ENCODE measurements around the gene EML6.
A peak's percentile ranks its signal among the peaks of the same experiment; 100 is the strongest.
"Not testable (repeated sequence)": the region's sequence is repeated elsewhere in the genome, so short reads cannot be mapped to it uniquely, and the experiment has no call there.

The EML6 gene

DNA sequence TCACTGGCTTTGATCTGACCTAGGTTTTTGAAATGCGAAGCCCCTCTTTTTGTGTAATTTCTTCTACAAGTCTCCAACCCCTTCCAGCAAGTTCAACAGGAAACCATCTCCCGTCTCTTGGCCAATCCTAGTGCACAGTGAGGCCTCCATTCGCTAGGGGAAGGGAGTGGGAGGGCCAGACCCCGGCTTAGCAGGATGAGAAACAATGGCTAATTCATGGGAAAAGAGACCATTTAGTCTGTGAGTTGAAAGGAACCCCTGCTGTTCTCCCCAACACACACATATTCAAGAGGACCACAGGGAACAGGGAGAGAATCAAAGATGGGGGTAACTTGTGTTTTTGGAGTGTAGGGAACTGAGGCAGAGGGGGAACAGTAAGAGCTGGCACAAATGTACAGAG lies 243.8 kb downstream of the EML6 start:
- DNase-seq (ENCODE audit: low read depth), result no peak
- H3K4me3 ChIP-seq (ENCODE audit: low read depth, low read length), result no peak overlapping the region

DNA sequence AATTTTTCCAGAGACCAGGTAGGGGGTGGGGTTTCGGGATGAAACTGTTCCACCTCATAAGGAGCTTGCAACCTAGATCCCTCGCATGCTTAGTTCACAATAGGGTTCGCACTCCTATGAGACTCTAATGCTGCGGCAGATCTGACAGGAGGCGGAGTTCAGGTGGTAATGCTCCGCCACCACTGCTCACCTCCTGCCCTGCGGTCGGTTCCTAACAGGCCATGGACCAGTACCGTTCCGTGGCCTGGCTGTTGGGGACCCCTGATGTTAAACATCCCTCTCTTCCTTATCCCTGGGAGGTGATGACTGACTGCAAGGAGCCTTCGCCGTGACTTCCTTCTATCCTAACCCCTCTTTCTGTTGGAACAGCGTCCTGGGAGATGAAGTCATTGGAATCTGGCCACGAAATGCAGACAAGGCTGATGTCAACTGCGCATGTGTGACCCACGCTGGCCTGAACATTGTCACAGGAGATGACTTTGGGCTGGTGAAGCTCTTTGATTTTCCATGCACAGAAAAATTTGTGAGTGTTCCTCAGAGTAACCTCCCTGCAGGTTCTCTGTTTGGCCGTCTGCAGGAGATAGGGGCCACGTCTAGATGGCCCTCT lies 244.4 kb downstream of the EML6 start:
- DNase-seq (ENCODE audit: low read depth), result no peak
- H3K4me3 ChIP-seq (ENCODE audit: low read depth, low read length), result no peak overlapping the region

DNA sequence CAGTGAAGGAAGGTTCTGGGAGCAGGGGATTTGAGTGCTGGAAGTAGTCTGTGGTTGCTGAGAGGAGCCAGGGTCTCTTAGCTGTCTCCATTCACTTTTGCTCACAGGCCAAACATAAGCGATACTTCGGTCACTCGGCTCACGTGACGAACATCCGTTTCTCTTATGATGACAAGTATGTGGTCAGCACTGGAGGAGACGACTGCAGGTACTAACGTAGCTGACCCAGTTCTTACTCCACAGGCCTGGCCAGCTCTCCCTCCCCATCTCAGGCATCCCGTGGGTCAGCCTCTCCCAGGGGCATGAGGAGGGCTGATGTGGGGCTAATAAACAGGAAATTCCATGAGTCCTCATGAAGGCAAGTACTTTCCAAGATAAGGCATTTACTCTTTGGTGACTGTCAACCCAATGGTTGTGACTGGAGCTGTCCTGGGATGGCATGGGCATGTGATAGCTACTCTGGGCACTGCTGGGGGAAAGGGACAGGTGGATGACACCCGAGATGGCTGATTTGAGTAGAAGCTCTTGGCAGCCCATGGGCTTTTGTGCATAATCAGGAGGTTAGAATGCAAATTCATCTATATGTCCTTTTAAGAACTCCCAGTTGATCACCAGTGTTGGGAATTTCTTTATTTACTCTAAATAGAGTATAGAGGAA lies 245.2 kb downstream of the EML6 start:
- H3K4me3 ChIP-seq (ENCODE audit: low read depth, low read length), result no peak overlapping the region
- no peak for DNase-seq (ENCODE audit: low read depth)

DNA sequence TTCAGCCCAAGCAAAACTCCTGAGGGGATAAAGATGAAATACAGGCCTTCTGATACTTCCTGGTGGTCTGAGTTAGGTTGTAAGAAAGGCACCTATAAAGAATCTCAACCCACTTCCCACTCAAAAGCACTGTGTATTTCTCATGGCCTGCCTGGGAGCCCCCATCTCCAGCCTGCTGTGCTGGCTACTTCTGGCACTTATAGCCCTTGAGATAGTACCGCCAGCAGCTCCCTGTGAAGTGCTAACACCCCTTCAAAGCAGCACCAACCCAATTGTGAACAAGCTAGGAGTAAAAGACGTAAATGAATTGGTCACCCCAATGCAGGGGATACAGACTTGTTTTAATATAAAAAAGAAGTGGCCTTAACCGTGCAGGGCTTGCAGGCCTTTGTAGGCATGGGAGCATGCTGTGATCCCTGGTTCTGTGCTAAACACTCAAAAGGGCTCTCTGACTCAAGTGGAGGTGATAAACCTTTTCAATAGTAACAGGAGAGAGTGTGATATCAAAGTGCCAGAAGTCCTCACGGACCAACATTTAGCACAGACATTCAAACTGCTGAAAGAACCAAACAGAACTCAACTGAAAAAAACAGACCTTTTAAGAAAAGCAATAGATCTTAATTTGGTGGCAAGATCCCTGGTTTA lies 246.0 kb downstream of the EML6 start:
- H3K4me3 ChIP-seq (ENCODE audit: low read depth, low read length), result no peak overlapping the region
- DNase-seq (ENCODE audit: low read depth), result no peak

DNA sequence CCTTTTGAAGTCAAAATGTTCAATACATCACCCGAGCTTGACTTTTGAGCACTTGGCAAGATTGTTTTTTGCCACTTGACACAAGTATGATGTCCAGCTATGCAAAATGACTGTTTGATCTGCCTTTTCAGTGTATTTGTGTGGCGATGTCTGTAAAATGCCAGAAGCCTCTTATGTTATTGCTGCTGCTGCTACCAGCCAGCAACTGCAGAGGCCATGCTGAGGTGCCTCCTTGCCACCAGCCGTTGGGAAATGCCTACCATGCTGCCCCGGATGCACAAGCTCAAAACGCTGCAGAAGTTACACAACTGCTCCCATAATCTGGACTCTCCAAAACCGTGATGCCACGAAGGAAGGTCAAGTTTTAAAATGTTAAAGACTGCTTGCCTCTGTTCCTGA lies 246.5 kb downstream of the EML6 start:
- no peak overlapping the region for H3K4me3 ChIP-seq (ENCODE audit: low read depth, low read length)
- no peak for DNase-seq (ENCODE audit: low read depth)

DNA sequence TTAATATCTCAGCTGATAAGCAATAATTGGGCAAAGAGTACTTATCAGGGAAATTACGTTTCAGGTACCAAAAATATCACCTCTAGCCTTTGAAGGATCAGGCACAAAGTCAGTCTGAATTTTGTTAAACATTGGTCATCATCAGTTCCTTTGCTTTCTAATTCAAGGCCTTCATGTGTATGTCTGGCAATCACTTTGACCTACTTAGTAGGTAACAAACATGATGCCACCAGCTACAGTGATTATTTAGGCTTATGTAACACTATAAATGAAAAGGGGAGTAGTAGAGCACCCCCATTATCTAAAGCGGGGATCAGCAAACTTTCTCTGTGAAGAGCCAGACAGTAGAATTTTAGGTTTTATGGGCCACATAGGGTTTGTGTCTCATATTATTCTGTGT lies 251.7 kb downstream of the EML6 start:
- H3K4me3 ChIP-seq (ENCODE audit: low read depth, low read length), result no peak overlapping the region
- no peak for DNase-seq (ENCODE audit: low read depth)

DNA sequence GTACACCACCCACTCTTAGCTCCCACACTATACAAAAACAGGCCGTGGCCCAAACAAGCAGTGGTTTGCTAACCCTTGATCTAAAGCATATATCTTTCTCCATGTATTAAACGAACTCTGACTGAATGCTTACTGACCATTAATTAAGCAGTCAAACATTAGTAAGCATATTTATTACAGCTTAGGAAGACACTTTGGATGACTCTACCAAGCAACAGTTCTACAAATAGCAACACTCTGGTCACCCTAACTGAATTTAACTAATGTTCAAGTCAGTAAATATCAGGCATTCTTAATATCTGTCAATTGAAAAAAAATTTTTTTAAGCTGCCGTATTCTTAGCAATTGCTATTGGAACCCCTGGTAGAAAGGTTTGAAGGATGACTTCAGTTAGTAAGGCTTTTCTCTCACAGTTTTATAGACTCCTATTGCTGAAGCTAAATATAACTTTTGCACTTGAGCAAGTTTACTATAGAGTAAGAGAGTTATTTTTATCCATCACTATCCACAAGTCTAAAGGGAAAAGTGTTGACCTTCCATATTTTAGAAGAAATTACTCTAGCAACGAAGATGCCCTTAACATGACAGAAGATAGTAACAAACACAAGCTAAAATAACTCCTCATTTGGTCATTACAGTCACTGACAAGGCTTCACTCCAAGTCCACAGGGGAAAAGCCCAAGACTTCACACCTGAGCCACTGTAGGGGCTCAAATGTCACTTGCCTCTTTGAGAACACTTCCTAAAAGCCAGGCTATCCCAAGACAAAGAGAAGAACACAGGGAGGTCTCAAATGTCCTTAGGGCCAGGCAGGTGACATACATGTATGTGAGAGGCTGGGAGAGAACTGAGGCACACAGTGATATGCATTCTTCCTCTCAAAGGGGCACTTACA lies 252.4 kb downstream of the EML6 start:
- no peak for DNase-seq (ENCODE audit: low read depth)

DNA sequence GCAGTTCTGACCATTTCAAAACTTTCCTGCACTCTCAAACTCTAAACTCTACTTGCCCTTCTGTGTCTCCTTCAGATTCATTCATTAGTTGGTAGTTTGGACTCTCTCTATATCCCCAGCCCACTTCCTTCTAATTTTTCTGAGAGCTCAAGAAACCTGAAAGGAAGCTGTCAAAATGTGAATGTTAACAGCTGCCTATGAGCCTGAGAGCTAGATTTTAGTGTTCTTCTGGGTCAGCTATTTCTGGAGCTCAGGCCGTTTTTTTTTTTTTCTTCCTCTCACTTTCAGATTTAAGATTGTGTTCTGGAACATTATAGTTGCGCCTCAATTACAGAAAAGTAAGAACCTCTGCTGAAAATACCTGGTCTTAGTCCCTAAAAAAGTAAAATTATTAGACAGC lies 253.7 kb downstream of the EML6 start:
- DNase-seq (ENCODE audit: low read depth), result no peak
- no peak overlapping the region for H3K4me3 ChIP-seq (ENCODE audit: low read depth, low read length)

More for the DNA sequence above, 252.4 kb downstream of the EML6 start:
- H3K4me3 ChIP-seq (ENCODE audit: low read depth, low read length), result no peak overlapping the region

DNA sequence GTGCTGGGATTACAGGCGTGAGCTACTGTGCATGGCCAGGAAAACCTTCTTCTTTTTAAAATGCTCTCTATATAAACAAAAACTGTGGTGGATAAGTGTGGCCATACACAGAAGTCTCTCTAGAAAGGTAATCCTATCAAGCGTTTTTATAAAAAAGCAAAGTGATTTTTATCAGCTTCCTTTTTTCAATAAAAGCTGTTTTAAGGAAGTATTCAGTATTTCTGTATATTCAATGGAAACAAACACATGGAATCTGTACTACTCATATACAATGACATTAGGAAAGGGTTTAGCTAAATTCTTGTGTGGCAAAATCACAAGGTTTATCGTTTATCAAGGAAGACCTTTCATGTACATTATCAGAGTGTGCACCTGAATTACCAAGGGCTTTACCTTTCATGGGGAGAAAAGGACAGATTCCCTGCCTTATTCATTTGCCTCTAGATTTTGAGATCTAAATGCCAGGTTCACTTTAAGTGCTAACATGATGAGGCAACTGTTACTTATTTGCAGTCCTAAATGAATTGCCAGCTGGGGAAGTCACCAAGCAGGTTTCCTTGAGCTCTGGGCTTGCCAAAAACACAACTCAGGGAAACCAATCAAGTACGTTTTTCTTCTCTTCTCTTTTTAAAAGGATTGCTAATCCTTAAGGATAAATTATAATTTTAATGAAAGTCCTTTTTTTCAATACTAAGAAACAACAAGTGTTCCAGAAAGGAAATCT lies 256.0 kb downstream of the EML6 start:
- H3K4me3 ChIP-seq (ENCODE audit: low read depth, low read length), result no peak overlapping the region
- no peak for DNase-seq (ENCODE audit: low read depth)

DNA sequence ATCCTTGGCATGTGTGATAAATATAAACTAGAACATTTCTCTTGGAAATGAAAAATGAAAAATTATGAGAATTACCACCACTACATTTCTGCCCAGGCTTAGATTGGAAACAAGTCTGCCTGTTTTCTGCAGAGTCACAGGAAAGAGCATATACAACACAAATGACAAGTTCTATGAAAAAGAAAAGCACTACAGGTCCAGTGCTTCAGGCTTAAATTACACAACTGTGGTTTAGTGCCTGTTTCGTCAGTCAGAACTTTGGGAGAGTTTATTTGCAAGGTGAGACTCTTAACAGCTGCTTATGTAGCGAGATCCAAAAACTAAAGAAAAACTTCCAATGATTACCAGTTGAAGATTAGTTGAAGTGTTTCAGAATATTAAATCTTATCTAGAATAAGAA lies 257.9 kb downstream of the EML6 start:
- no peak for DNase-seq (ENCODE audit: low read depth)
- H3K4me3 ChIP-seq (ENCODE audit: low read depth, low read length), result no peak overlapping the region

DNA sequence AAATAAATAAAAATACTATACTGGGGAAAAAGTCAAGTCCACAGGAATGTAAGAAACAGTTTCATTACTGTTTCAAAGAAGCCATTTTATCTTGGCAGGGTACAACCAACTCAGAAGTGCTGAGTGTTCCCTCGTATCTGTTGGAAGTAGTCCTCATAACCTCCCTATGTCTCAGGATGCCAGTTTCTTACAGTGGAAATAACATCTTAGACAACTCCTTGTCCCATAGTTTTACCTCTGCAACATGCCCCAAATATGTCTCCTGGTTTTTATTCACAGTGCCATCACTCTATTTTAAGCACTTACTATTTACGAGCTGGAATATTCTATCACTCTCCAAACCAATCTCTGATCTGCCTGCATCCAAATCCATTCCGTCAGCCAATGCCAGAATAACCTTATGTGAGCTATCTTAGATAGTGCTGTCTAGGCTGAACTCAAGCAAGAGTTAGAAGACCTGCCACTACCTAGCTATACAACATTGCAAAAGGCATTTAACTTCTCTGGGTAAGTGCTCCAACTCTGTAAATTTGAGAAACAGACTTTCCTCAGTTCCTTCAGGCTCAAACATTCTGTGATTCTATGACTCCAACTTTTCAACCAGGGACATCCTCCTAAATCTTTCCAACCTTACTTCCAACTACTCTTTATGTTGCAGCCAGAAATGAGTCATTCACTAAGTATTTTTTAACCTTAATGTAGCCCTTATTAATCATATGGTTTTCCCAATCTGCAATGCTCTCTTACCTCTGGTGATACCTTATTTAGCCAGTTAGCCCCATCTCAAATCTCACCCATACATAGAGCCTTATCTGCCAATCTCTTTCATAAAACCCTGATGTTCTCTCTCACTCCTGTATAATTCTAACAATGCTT lies 260.1 kb downstream of the EML6 start:
- peak; percentile 21 for DNase-seq (ENCODE audit: low read depth)
- no peak overlapping the region for H3K4me3 ChIP-seq (ENCODE audit: low read depth, low read length)

DNA sequence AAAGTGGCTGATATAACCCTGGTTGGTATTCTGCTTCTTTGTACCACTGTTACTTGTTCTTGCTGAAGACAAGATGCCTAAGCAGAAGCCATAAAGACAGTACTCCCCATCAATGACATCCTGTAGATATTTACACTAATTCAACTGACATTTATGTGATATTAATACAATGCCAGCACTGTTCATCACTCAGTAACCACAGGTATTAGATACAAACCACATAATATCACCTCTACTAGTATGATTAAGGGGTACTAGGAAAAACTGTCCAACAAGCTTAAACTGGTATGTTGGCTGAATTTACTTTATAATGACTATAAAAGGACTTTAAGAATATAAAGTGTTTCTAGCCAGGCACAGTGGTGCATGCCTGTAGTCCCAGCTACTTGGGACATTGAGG lies 261.0 kb downstream of the EML6 start:
- DNase-seq (ENCODE audit: low read depth), result no peak
- no peak overlapping the region for H3K4me3 ChIP-seq (ENCODE audit: low read depth, low read length)

DNA sequence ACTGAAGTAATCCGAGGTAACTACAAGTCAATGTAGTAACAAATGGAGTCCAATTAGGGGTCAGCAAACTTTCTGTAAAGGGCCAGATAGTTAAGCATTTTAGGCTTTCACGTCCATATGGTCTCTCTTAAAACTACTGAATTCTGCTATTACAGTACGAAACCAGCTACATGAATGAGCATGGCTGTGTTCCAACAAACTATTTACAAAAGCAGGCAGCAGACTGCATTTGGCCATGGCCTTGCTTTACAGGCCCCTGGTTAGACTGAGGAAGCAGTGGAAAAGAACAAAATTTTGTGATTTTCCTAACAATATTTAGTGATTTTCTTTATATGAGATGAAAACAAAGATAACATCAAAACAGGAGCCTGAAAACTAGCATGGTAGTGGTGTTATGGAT lies 262.8 kb downstream of the EML6 start:
- no peak overlapping the region for H3K4me3 ChIP-seq (ENCODE audit: low read depth, low read length)
- DNase-seq (ENCODE audit: low read depth), result no peak

DNA sequence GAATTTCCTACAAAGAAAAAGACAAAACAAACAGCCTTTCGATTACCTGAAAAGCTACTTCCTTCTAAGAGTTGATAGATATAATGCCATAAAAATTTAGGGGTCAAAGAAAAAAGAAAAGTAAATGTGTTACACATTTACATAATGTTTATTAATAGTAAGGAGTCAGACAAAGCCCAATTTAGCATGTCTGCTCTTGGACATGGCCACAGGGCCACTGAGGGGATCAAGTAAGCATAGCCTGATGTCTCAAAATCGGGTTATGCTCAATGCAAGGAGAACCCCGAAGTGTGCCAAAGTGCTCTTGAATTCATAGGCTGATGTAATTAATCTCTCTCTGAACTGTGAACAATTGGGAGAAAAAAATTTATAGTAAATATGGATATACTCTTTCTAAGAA lies 265.1 kb downstream of the EML6 start:
- H3K4me3 ChIP-seq (ENCODE audit: low read depth, low read length), result no peak overlapping the region
- no peak for DNase-seq (ENCODE audit: low read depth)

DNA sequence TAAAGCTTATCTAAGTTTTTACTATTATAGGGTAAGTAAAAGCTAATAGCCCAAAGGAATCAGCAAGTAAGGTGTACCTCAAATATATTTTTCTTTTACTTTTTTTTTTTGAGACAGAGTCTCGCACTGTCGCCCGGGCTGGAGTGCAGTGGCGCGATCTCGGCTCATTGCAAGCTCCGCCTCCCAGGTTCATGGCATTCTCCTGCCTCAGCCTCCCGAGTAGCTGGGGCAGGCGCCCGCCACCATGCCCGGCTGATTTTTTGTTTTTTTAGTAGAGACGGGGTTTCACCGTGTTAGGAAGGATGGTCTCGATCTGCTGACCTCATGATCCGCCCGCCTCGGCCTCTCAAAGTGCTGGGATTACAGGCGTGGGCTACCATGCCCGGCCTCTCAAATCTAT lies 267.2 kb downstream of the EML6 start:
- H3K4me3 ChIP-seq (ENCODE audit: low read depth, low read length); DNase-seq (ENCODE audit: low read depth): not testable (repeated sequence)

DNA sequence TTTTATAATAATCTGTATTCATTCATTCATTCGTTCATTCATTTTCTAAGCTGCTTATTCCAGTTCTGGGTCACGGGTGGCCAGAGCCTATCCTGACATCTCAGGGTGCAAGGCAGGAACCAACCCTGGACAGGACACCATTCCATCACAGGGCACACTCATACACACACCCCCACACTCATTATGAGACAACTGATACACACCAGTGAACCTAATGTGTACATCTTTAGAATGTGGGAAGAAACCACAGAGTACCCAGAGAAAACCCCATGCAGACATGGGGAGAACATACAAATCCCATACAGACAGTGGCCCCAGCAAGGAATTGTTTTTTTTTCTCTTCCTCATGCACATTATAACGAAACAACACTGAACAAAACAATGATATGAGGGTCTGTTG lies 272.1 kb downstream of the EML6 start:
- no peak overlapping the region for H3K4me3 ChIP-seq (ENCODE audit: low read depth, low read length)
- no peak for DNase-seq (ENCODE audit: low read depth)

DNA sequence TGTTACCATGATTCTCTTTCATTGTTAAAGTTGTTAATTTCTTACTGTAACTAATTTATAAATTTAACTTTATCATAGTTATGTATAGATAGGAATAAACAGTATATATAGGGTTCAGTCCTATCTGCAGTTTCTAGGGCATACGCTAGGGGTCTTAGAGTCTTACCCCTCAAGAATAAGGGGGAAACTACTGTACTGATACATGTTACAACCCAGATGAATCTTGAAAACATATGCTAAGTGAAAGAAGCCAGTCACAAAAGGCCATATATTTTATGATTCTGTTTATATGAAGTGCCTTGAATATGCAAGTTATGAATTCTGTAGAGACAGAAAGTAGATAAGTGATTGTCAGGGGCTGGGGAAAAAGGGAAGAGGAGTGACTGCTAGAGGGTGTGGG lies 274.4 kb downstream of the EML6 start:
- no peak for DNase-seq (ENCODE audit: low read depth)
- no peak overlapping the region for H3K4me3 ChIP-seq (ENCODE audit: low read depth, low read length)

DNA sequence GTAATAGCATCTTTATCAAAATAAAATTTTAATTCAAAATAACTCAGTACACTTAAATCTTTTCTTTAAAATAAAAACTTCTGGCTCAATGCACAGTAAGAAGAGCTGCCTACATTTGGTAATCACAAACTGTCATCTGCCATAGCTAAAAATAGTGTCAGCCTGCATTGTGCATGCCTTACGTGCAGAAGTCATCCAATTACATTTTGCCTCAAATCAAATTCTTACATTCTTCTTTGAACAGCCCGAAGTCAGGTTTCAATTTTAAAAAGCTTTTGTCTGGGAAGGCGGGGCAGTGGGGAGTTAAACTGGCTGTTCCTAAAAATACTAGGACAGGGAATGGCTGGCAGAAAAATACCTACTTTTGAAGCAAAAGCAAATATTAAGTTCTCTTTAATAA lies 275.7 kb downstream of the EML6 start:
- H3K4me3 ChIP-seq (ENCODE audit: low read depth, low read length), result no peak overlapping the region
- peak; percentile 46 for DNase-seq (ENCODE audit: low read depth)

DNA sequence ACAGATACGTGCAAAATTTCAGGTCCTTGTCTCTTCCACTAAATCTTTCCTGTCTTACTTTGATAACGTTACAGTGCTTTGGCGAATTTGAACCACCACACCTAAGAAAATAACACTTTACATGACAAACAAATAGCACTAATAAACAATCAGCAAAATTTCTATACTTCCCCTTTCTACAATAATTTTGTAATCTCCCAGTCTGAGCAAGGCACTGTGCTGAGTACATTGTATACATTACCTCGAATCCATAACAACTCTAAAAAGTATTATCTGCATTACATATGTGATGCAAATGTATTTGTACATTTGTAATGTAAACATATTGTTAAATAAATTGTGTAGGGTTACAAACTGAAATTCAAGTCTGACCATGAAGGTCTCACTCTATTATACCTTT lies 276.9 kb downstream of the EML6 start:
- DNase-seq (ENCODE audit: low read depth), result no peak
- H3K4me3 ChIP-seq (ENCODE audit: low read depth, low read length), result no peak overlapping the region

Measured in skeletal muscle cell (primary cell).